Lung (tissue), 12 donors: ENCODE results near the gene CHRNG. TPM values are rescaled to one million over a fixed set of nuclear protein-coding genes. Genes with fewer than 3 reads are reported as not detected.

ENCODE experiments used
- ATAC-seq: fragments of 200-7000 bp; cut with Tn5 transposase; one replicate; pipeline ENCODE4 v1.9.1; 2020; ENCODE audit warnings: moderate number of reproducible peaks; ENCODE audit not compliant: insufficient read depth, low FRiP score
- DNase-seq, 3 donors: peaks; one replicate each; pipeline ENCODE4 v3.0.0-alpha.2; 2013 to 2017
- H3K27ac ChIP-seq, 2 donors: one replicate each; pipeline ENCODE4 v1.5.1; 2013; ENCODE audit warnings: mild to moderate bottlenecking in 2 of 2, moderate library complexity in 2 of 2, control low read depth in 1 of 2, inconsistent platforms in 1 of 2, low read depth in 1 of 2, low read length in 1 of 2
- H3K27me3 ChIP-seq, 3 donors: one replicate each; pipeline ENCODE4 v1.5.1; 2013; ENCODE audit warnings: low read length in 2 of 3; ENCODE audit not compliant: control insufficient read depth in 3 of 3, insufficient read depth in 3 of 3
- H3K36me3 ChIP-seq, 4 donors: one replicate each; pipeline ENCODE4 v1.5.1; 2013; ENCODE audit warnings: low read length in 4 of 4, mild to moderate bottlenecking in 1 of 4, moderate library complexity in 1 of 4; ENCODE audit not compliant: control insufficient read depth in 4 of 4, insufficient read depth in 4 of 4
- H3K4me1 ChIP-seq, 5 donors: one replicate each; pipeline ENCODE4 v1.5.1; 2013; ENCODE audit warnings: low read length in 5 of 5, mild to moderate bottlenecking in 2 of 5, moderate library complexity in 1 of 5; ENCODE audit not compliant: control insufficient read depth in 5 of 5, insufficient read depth in 5 of 5
- H3K4me3 ChIP-seq: one replicate; pipeline ENCODE4 v1.5.1; 2013; ENCODE audit warnings: mild to moderate bottlenecking, control low read depth, moderate library complexity
- H3K9ac ChIP-seq, 2 donors: one replicate each; pipeline ENCODE4 v1.5.1; 2013; ENCODE audit warnings: low read length in 2 of 2, control low read depth in 1 of 2; ENCODE audit not compliant: insufficient read depth in 1 of 2
- H3K9me3 ChIP-seq, 4 donors: one replicate each; pipeline ENCODE4 v1.5.1; 2013; ENCODE audit warnings: low read length in 3 of 4, mild to moderate bottlenecking in 1 of 4, moderate library complexity in 1 of 4; ENCODE audit not compliant: control insufficient read depth in 4 of 4, insufficient read depth in 3 of 4
- CTCF ChIP-seq: IDR thresholded peaks from 2 replicates; pipeline ENCODE4 v1.5.1; 2012; ENCODE audit warnings: mild to moderate bottlenecking; ENCODE audit errors: control extremely low read depth, extremely low read depth
- WGBS, 2 donors: extraction: QIAGEN DNeasy Blood & Tissue Kit; methylation state at CpG; one replicate each; pipeline ENCODE4 v1.1.7; 2013; 5-methylcytosine and 5-hydroxymethylcytosine counted together
- polyA plus RNA-seq, 2 donors: library from polyadenylated mRNA; stranded (reverse); fragments of 200-250 nt; gene quantifications; one replicate each; pipeline ENCODE4 v1.2.1, GENCODE V29; 2013
- total RNA-seq, 2 donors: library from RNA; depleted of rRNA in 1 of 2; stranded (reverse); fragments of >200 nt in 1 of 2; gene quantifications; one replicate each; pipeline ENCODE4 v1.2.1, GENCODE V29; 2014 to 2021
- donor health status: control.
- donor health status: control.
- donor health status: Bipolar disorder and iron deficiency.
- donor health status: healthy.
- donor health status: DM: yes; HTN: yes; CAD: no.

The CHRNG gene
- total and polyA plus RNA-seq, 4 donors: not detected

GRCh38 chr2:232497348-232497747 lies 42.1 kb upstream of the CHRNG start:
- DNase-seq: no peak
- 72 to 80% methylated on average over 13 of the region's 13 CpGs for WGBS, 2 donors
- no peaks in the 10 kb centered on the region for H3K4me1 ChIP-seq

GRCh38 chr2:232498452-232498851 lies 41.0 kb upstream of the CHRNG start:
- no peak for ATAC-seq
- no peak for DNase-seq
- no peak for TF ChIP-seq CTCF
- Histone ChIP-seq H3K4me1 (peaks cover 0 to 4% (median 0%) of the 10 kb centered on the region in 5 donors), H3K4me3 (no peak overlapping the region), H3K27me3 (peaks cover 0 to 13% (median 5%) of the 10 kb centered on the region in 3 donors), H3K36me3 (no peaks in the 10 kb centered on the region), H3K27ac (no peak overlapping the region), H3K9me3 (peaks cover 0 to 2% (median 0%) of the 10 kb centered on the region in 4 donors), H3K9ac (no peak overlapping the region)
- 88 to 99% methylated on average over 3 of the region's 3 CpGs for WGBS, 2 donors

More at GRCh38 chr2:232497348-232497747, 42.1 kb upstream of the CHRNG start:
- H3K4me3 ChIP-seq: no peak overlapping the region
- no peak for TF ChIP-seq CTCF
- H3K27me3 ChIP-seq: peaks cover 0 to 9% (median 2%) of the 10 kb centered on the region in 3 donors
- no peak overlapping the region for H3K9ac ChIP-seq
- H3K27ac ChIP-seq: no peak overlapping the region
- no peaks in the 10 kb centered on the region for H3K36me3 ChIP-seq
- H3K9me3 ChIP-seq: no peaks in the 10 kb centered on the region
- no peak for ATAC-seq

GRCh38 chr2:232501331-232501771 lies 38.1 kb upstream of the CHRNG start:
- Histone ChIP-seq H3K27ac (no peak overlapping the region), H3K9ac (no peak overlapping the region), H3K4me1 (peaks cover 0 to 8% (median 0%) of the 10 kb centered on the region in 5 donors), H3K36me3 (no peaks in the 10 kb centered on the region), H3K9me3 (peaks cover 0 to 4% (median 0%) of the 10 kb centered on the region in 4 donors), H3K27me3 (peaks cover 0 to 42% (median 26%) of the 10 kb centered on the region in 3 donors), H3K4me3 (no peak overlapping the region)
- ATAC-seq (no peak), DNase-seq (no peak)
- 79 to 83% methylated on average over 9 of the region's 9 CpGs for WGBS, 2 donors
- TF ChIP-seq CTCF: no peak
